WTC11 (cell line): Measurements from ENCODE around the gene TOMM7.
"Not testable (repeated sequence)": the region's sequence is repeated elsewhere in the genome, so short reads cannot be mapped to it uniquely, and the experiment has no call there.

Experiments
- ARID4B ChIP-seq: sonication (generic); formaldehyde crosslinking; IDR thresholded peaks from 2 replicates; pipeline ENCODE4 v1.8.0; 2023; ENCODE audit warnings: missing genetic modification reagents, mild to moderate bottlenecking, borderline replicate concordance
- ATF3 ChIP-seq: sonication (generic); formaldehyde crosslinking; conservative IDR thresholded peaks from 2 replicates; pipeline ENCODE4 v1.8.1; 2022; ENCODE audit warnings: mild to moderate bottlenecking, missing genetic modification reagents
- CREB1 ChIP-seq: sonication (generic); formaldehyde crosslinking; IDR thresholded peaks from 2 replicates; pipeline ENCODE4 v1.8.0; 2023; ENCODE audit warnings: mild to moderate bottlenecking, missing genetic modification reagents
- CREM ChIP-seq: sonication (generic); formaldehyde crosslinking; IDR thresholded peaks from 2 replicates; pipeline ENCODE4 v1.8.1; 2022; ENCODE audit warnings: mild to moderate bottlenecking, missing genetic modification reagents, moderate library complexity
- CTCF ChIP-seq: fragments of 200-600 bp; IDR thresholded peaks from 2 replicates; pipeline ENCODE4 v1.8.0; 2022; ENCODE audit warnings: antibody characterized with exemption
- FOXJ3 ChIP-seq: sonication (generic); formaldehyde crosslinking; IDR thresholded peaks from 2 replicates; pipeline ENCODE4 v1.9.0; 2021; ENCODE audit warnings: missing genetic modification reagents, mild to moderate bottlenecking, borderline replicate concordance
- FOXK1 ChIP-seq: sonication (generic); formaldehyde crosslinking; IDR thresholded peaks from 2 replicates; pipeline ENCODE4 v1.8.0; 2022; ENCODE audit warnings: mild to moderate bottlenecking, moderate library complexity, missing genetic modification reagents
- MAX ChIP-seq: sonication (generic); formaldehyde crosslinking; IDR thresholded peaks from 2 replicates; pipeline ENCODE4 v1.8.0; 2022; ENCODE audit warnings: mild to moderate bottlenecking, missing genetic modification reagents
- RORB ChIP-seq: fragments of 250-450 bp; sonication (Bioruptor Pico); IDR thresholded peaks from 2 replicates; pipeline ENCODE4 v1.9.0; 2021; ENCODE audit warnings: mild to moderate bottlenecking
- ZNF396 ChIP-seq: fragments of 250-450 bp; sonication (Bioruptor Pico); IDR thresholded peaks from 2 replicates; pipeline ENCODE4 v1.8.0; 2021; ENCODE audit warnings: mild to moderate bottlenecking, moderate library complexity, borderline replicate concordance

GRCh38 chr7:22836506-22836905, 13.9 kb upstream of the TOMM7 start:
- not testable (repeated sequence) for TF ChIP-seq RORB (CRISPR knock-in tag); CTCF; CREM; ATF3; FOXK1 (CRISPR knock-in tag); ARID4B (CRISPR knock-in tag); FOXJ3; CREB1 (CRISPR knock-in tag); MAX; ZNF396 (CRISPR knock-in tag)
